Measurements from ENCODE around the gene DIO2.

DNA sequence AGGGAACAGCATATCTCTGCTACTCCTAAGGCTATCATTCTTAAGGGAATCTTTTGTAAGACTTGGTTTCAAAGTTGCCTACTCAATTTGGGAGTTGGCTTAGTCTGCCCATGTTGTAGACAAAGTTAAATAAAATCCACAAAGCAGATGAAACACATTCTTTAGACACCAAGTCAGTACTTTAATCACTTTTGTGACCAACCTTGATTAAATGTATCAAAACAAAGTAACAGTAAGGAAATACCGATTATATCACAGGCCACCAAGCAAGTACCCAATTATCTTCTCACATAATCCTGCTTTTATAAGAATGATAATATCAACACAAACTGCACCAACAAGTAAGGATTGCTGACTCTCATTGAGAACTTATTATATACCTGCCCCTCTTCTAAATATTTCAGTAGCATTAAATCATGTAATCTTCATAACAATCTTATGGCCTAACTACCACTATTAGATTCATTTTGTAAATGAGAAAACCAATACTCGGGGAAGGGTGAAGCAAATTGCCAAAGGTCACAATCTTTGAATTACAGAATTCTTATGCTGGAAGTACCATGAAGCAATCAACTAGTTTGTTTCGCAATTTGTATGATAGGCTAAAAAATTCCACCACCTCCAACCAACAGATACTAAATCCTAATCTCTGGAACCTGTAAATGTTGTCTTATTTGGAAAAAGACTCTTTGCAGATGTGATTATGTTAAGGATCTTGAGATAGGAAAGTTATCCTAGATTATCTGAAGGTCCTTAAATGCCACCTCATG is 12.6 kb upstream of the DIO2 start:
- TF ChIP-seq, protein P1, sequence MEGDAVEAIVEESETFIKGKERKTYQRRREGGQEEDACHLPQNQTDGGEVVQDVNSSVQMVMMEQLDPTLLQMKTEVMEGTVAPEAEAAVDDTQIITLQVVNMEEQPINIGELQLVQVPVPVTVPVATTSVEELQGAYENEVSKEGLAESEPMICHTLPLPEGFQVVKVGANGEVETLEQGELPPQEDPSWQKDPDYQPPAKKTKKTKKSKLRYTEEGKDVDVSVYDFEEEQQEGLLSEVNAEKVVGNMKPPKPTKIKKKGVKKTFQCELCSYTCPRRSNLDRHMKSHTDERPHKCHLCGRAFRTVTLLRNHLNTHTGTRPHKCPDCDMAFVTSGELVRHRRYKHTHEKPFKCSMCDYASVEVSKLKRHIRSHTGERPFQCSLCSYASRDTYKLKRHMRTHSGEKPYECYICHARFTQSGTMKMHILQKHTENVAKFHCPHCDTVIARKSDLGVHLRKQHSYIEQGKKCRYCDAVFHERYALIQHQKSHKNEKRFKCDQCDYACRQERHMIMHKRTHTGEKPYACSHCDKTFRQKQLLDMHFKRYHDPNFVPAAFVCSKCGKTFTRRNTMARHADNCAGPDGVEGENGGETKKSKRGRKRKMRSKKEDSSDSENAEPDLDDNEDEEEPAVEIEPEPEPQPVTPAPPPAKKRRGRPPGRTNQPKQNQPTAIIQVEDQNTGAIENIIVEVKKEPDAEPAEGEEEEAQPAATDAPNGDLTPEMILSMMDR (IDR thresholded peaks at IDR 0.05) = no peak
- TF ChIP-seq EP300 (IDR thresholded peaks at IDR 0.05) = no peak
- TF ChIP-seq POLR2A (IDR thresholded peaks at IDR 0.05) = no peak
- TF ChIP-seq POLR2AphosphoS5 (IDR thresholded peaks at IDR 0.05) = no peak
